A549 (cell line): ENCODE measurements around the gene PSPH.

Experiments used
- CBX2 ChIP-seq: fragments of 200-600 bp; sonication (generic); IDR thresholded peaks from 2 replicates; pipeline ENCODE4 v1.6.1; 2016; ENCODE audit warnings: low read depth, mild to moderate bottlenecking, borderline replicate concordance
- EP300 ChIP-seq, 2 experiments: fragments of >200 bp; sonication (Bioruptor Twin); formaldehyde crosslinking; IDR thresholded peaks; 2 replicates in 1 of 2; 3 replicates in 1 of 2; pipeline ENCODE4 v1.6.1; 2016 to 2017
- ESRRA ChIP-seq: fragments of 150-350 bp; IDR thresholded peaks from 2 replicates; pipeline ENCODE4 v1.6.1; 2014; ENCODE audit warnings: mild to moderate bottlenecking, low read length, borderline replicate concordance
- FOSL2 ChIP-seq, 2 experiments: fragments of 450-650 bp in 1 of 2; fragments of >200 bp in 1 of 2; sonication (Bioruptor Twin) in 1 of 2; formaldehyde crosslinking; IDR thresholded peaks; 2 replicates each; pipeline versions ENCODE4 v1.5.0 to v1.6.1; 2016 to 2020; ENCODE audit warnings: mild to moderate bottlenecking in 1 of 2, moderate library complexity in 1 of 2
- JUNB ChIP-seq: fragments of >200 bp; sonication (Bioruptor Twin); formaldehyde crosslinking; IDR thresholded peaks from 2 replicates; pipeline ENCODE4 v1.6.1; 2016
- MAFK ChIP-seq: fragments of 450-650 bp; IDR thresholded peaks from 2 replicates; pipeline ENCODE4 v1.6.1; 2014; ENCODE audit not compliant: partially characterized antibody
- POLR2A ChIP-seq: IDR thresholded peaks from 2 replicates; pipeline ENCODE4 v1.6.1; 2012; ENCODE audit warnings: mild to moderate bottlenecking, low read length
- SMC3 ChIP-seq: fragments of >200 bp; sonication (Bioruptor Twin); formaldehyde crosslinking; IDR thresholded peaks from 3 replicates; pipeline ENCODE4 v1.6.1; 2018; ENCODE audit warnings: inconsistent platforms
- TF ChIP-seq, protein P1 (sequence below): IDR thresholded peaks from 2 replicates; pipeline ENCODE4 v1.6.1; 2012
- TF ChIP-seq, protein P2 (sequence below): IDR thresholded peaks from 2 replicates; pipeline ENCODE4 v1.6.1; 2012; ENCODE audit warnings: low read depth, borderline replicate concordance
- TF ChIP-seq, protein P3 (sequence below): fragments of >200 bp; sonication (Bioruptor Twin); formaldehyde crosslinking; IDR thresholded peaks from 3 replicates; pipeline ENCODE4 v1.5.1; 2016
- TF ChIP-seq, protein P4 (sequence below): IDR thresholded peaks from 2 replicates; pipeline ENCODE4 v1.6.1; 2012
- TF ChIP-seq, protein P5 (sequence below): fragments of 200-600 bp; sonication (generic); IDR thresholded peaks from 2 replicates; pipeline ENCODE4 v1.6.1; 2016; ENCODE audit warnings: antibody characterized with exemption, mild to moderate bottlenecking, moderate library complexity

DNA sequence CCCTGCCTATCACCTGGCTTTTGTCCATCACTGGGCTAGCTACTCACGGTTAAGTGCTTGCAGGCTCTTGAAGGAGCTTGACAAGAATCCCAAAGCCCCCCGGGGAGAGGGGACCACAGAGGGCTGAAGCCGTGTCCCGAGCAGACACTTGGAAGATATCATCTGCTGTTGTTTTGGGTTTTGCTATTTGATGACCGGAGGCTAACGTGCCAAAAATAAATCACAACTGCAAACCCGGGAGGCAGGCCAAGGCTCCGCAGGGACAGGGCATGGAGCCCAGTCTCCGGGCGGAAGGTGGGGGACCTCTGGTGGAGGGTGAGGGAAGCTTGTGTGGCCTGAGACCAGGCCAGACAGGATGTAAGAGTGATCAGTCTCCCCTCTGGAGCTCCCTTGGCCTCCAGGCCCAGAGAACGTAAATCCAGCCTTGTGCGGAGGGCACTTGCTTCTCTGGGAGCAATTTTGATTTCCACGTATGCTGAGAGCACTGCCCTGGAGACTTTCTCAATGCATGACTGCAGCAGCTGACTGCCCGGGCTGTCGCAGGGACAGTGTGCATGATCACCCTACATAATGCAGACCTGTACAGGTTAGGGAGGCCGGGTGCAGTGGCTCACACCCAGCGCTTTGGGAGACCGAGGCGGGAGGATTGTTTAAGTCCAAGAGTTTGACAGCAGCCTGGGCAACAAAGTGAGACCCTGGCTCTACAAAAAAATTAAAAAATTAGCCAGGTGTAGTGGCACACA is 41.7 kb upstream of the PSPH start, which contains the start of gene PHKG1:
- TF ChIP-seq, protein P1, sequence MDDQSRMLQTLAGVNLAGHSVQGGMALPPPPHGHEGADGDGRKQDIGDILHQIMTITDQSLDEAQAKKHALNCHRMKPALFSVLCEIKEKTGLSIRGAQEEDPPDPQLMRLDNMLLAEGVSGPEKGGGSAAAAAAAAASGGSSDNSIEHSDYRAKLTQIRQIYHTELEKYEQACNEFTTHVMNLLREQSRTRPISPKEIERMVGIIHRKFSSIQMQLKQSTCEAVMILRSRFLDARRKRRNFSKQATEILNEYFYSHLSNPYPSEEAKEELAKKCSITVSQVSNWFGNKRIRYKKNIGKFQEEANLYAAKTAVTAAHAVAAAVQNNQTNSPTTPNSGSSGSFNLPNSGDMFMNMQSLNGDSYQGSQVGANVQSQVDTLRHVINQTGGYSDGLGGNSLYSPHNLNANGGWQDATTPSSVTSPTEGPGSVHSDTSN = no peak
- no peak for TF ChIP-seq MAFK
- TF ChIP-seq, protein P2, sequence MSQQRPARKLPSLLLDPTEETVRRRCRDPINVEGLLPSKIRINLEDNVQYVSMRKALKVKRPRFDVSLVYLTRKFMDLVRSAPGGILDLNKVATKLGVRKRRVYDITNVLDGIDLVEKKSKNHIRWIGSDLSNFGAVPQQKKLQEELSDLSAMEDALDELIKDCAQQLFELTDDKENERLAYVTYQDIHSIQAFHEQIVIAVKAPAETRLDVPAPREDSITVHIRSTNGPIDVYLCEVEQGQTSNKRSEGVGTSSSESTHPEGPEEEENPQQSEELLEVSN = no peak
- no peak for TF ChIP-seq POLR2A
- TF ChIP-seq, protein P3, sequence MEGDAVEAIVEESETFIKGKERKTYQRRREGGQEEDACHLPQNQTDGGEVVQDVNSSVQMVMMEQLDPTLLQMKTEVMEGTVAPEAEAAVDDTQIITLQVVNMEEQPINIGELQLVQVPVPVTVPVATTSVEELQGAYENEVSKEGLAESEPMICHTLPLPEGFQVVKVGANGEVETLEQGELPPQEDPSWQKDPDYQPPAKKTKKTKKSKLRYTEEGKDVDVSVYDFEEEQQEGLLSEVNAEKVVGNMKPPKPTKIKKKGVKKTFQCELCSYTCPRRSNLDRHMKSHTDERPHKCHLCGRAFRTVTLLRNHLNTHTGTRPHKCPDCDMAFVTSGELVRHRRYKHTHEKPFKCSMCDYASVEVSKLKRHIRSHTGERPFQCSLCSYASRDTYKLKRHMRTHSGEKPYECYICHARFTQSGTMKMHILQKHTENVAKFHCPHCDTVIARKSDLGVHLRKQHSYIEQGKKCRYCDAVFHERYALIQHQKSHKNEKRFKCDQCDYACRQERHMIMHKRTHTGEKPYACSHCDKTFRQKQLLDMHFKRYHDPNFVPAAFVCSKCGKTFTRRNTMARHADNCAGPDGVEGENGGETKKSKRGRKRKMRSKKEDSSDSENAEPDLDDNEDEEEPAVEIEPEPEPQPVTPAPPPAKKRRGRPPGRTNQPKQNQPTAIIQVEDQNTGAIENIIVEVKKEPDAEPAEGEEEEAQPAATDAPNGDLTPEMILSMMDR = peak; percentile 56
- TF ChIP-seq JUNB = no peak
- TF ChIP-seq, protein P4, sequence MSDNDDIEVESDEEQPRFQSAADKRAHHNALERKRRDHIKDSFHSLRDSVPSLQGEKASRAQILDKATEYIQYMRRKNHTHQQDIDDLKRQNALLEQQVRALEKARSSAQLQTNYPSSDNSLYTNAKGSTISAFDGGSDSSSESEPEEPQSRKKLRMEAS = no peak
- TF ChIP-seq FOSL2 (IDR thresholded peaks at IDR 0.05) = no peak
- TF ChIP-seq FOSL2 (CRISPR knock-in tag; IDR thresholded peaks at IDR 0.05) = no peak
- TF ChIP-seq CBX2 = no peak
- TF ChIP-seq, protein P5, sequence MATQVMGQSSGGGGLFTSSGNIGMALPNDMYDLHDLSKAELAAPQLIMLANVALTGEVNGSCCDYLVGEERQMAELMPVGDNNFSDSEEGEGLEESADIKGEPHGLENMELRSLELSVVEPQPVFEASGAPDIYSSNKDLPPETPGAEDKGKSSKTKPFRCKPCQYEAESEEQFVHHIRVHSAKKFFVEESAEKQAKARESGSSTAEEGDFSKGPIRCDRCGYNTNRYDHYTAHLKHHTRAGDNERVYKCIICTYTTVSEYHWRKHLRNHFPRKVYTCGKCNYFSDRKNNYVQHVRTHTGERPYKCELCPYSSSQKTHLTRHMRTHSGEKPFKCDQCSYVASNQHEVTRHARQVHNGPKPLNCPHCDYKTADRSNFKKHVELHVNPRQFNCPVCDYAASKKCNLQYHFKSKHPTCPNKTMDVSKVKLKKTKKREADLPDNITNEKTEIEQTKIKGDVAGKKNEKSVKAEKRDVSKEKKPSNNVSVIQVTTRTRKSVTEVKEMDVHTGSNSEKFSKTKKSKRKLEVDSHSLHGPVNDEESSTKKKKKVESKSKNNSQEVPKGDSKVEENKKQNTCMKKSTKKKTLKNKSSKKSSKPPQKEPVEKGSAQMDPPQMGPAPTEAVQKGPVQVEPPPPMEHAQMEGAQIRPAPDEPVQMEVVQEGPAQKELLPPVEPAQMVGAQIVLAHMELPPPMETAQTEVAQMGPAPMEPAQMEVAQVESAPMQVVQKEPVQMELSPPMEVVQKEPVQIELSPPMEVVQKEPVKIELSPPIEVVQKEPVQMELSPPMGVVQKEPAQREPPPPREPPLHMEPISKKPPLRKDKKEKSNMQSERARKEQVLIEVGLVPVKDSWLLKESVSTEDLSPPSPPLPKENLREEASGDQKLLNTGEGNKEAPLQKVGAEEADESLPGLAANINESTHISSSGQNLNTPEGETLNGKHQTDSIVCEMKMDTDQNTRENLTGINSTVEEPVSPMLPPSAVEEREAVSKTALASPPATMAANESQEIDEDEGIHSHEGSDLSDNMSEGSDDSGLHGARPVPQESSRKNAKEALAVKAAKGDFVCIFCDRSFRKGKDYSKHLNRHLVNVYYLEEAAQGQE = no peak
- peak; percentile 44 for TF ChIP-seq SMC3
- TF ChIP-seq ESRRA = no peak
- no peak for TF ChIP-seq EP300 (IDR thresholded peaks at IDR 0.05)
